Measurements from ENCODE around the gene DTYMK.
"Not testable (repeated sequence)": the region's sequence is repeated elsewhere in the genome, so short reads cannot be mapped to it uniquely, and the experiment has no call there.

Gene DTYMK, protein sequence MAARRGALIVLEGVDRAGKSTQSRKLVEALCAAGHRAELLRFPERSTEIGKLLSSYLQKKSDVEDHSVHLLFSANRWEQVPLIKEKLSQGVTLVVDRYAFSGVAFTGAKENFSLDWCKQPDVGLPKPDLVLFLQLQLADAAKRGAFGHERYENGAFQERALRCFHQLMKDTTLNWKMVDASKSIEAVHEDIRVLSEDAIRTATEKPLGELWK

DNA sequence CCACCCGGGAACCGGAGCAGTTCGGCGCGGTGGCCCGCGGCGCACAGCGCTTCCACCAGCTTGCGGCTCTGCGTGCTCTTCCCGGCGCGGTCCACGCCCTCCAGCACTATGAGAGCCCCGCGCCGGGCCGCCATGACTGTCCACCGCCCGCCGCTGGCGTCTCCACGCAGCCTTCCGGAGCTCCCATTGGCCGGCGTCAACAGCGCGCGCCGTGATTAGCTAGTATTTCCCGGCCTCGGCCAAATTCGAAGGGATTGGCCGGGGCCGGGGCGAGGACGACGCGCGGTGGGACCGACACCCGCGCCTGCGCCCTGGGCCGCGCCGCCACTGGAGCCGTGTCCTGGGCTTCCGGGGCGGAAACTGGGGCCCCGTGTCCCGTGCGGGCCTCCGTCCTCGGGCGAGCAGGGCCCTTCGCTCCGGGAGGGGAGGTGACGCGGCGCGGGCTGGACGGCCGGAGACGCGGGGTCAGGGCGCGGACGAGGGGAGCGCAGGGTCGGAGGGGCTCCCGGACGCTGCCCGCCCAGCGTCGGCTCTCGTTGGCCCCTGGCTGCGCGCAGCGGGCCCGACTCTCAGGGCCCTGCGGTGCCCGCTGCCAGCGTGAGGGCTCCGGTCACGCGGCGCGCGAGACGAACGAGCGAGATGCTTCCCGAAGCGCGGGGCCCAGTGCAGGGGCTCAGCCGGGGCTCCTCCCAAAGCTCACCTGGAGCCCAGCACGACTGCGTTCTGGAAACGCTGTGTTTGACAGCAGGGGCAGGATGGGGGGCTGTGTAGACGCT, at the start of gene DTYMK:
Gene DTYMK (minus strand): TSS at position 166 of the 776 bp plus-strand sequence. CDS start 32 bp downstream, at position 134.
- DNase-seq = peak; percentile 85

DNA sequence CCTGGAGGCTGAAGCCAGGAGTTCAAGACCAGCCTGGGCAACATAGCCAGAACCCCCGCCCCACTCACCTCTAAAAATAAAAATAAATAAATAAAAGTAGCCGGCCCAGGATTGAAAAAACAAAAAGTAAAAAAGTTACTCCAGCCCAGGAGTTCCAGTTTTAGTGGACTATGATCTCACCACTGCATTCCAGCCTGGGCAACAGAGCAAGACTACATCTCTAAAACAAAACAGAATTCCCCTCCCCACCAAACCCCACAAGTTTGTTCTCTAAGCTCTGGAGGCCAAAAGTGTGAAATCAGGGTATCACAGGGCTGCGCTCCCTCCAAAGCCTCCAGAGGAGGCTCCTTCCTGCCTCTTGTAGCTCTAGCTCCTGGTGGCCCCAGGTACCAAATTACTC, 49.5 kb upstream of the DTYMK start:
- no peak for DNase-seq

DNA sequence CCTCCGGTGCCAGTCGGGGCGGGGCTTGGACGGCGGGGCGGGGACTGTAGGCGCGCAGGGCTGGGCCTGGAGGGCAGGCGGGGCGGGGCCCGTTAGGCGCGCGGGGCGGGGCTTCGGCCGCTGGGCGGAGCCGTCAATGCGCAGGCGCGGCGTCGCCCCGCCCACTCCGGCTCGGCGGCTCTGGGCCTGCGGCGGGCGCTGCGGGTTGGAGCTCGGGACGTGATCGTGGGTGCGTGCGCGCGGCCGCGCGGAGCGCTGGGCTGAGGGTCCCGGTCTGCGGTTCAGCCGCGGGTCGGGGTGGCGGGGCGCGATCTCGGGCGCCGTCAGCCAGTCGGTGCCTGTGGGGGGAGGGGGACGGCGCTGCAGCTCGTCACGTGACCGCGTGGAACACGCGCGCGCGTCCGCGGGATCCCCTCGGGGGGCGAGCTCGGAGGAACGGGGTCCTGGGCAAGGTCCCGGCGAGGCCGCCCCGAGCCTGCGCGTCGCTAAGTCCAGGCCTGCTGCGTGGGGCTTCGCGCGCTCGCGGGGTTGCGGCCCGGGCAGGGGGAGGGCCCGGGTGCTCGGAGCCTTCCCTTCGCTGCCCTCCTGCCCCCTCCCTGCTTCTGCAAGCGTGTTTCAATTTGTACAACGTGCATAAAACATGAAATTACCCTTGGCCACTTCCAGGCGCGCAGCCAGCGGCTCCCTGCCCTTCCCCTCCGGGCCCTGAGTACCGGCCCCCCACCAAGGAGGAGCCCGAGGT, 48.0 kb upstream of the DTYMK start, which contains the start of gene D2HGDH:
Gene D2HGDH (plus strand): TSS at position 164 of the 742 bp plus-strand sequence. CDS start 595 bp downstream, outside the sequence.
- DNase-seq = peak; percentile 54

DNA sequence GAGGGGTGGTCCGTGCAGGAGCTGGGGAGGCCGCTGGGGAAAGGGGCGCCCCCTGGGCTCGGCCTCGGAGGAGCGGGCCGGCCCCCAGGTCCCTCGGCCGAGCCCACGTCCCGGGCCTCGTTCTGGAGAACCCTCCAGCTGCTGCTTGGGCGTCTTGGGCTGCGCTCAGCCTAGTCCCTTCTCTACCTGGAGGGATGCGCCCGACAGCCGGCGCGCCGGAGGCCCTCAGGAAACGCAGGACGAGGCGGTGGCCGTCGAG, 47.5 kb upstream of the DTYMK start:
- DNase-seq = no peak

DNA sequence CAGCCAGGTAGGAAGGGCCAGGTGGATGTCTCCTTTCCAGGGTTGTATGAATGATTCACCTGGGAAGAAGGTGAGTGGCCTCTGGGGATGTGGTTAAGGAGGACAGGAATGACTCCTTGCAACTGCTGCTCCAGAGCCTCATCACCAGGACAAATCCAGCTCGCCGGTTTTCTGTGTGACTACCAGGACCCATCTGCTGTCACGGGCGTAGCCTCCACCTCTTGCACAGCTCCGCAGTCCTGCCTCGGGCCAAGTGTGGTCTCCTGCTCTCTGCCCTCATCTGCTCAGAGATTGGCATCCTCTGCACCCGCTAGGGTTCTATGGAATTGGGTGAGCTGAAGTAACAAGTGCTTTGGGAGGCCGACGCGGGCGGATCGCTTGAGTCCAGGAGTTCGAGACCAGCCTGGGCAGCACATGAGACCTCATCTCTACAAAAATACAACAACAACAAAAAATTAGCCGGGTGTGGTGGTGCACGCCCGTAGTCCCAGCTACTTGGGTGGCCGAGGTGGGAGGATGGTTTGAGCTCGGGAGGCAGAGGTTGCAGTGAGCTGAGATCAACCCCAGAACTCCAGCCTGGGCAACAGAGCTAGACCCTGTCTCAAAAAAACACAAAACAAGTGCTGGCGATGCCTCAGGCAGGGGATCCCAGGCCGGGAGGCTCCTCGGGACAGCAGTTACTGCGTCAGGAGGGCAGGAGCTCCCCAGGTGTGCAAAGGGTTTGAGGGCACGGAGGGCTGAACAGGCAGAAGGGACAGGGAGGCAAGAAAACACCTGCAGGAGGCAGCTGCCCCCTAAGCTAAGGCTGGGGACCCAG, 47.0 kb upstream of the DTYMK start:
- no peak for DNase-seq

DNA sequence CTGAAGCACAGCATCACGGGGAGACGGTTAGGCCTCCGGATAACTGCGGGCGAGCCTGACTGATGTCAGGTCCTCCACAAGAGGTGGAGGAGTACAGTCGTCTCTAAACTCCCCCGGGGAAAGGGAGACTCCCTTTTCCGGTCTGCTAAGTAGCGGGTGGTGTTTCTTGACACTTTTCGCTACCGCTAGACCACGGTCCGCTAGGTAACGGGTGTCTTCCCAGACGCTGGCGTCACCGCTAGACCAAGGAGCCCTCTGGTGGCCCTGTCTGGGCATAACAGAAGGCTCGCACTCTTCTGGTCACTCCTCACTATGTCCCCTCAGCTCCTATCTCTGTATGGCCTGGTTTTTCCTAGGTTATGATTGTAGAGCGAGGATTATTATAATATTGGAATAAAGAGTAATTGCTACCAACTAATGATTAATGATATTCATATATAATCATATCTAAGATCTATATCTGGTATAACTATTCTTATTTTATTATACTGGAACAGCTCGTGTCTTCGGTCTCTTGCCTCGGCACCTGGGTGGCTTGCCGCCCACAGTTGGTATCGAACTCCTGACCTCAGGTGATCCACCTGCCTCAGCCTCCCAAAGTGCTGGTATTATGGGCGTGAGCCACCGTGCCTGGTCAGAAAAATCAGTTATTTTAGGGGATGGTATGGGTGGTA, 46.0 kb upstream of the DTYMK start:
- DNase-seq = not testable (repeated sequence)

DNA sequence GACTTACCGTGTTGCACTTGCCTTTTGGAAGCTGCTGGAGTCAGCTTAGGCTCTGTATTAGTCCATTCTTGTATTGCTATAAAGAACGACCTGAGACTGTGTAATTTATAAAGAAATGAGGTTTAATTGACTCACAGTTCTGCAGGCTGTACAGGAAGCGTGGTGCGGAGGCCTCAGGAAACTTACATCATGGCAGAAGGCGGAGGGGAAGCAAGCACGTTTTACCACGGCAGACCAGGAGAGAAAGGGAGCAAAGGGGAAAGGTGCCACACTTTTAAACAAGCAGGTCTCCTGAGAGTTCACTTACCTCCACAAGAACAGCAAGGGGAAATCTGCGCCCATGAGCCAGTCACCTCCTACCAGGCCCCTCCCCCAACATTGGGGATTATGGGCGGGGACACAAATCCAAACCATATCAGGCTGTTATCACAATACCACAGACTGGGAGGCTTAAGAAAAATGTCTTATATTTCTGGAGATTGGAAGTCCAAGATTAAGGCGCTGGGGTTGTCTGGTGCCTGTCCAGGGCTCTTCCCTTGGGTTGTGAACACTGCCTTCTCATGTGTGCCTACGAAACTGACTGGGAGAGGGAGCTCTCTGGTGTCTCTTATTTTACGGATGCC, 44.2 kb upstream of the DTYMK start:
- DNase-seq = no peak

DNA sequence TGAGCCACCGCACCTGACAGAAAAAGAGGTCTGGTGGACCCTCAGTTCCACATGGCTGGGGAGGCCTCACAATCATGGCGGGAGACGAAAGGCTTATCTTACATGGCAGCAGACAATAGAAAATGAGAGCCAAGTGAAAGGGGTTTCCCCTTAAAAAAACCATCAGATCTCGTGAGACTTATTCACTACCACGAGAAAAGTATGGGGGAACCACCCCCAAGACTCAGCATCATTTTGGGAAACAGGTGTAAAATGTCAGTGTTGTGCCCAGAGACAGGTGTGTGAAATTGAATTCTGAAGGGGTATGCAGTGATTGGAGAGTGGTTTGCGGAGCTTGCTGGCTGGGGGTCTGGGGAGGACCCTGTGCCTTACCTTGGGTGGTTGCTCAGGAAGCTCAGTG, 43.3 kb upstream of the DTYMK start:
- DNase-seq = no peak

DNA sequence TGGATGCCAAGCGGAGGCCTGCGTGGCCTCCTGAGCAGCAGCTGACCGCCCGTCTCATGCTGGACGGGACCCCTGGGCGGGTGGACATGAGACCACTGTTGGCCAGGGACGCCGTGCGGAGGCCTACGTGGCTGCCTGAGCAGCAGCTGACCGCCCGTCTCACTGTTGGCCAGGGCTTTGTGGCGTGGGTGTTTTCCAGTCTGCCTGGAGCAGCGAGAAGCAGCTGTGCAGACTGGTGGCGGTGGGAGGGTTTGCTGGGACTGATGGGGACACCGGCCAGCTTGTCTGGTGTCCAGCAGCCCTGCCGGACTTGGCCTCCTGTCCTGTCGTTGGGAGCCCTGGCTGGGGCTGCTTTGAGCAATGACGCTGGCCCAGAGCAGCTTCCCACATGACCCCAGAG, 42.0 kb upstream of the DTYMK start:
- no peak for DNase-seq

DNA sequence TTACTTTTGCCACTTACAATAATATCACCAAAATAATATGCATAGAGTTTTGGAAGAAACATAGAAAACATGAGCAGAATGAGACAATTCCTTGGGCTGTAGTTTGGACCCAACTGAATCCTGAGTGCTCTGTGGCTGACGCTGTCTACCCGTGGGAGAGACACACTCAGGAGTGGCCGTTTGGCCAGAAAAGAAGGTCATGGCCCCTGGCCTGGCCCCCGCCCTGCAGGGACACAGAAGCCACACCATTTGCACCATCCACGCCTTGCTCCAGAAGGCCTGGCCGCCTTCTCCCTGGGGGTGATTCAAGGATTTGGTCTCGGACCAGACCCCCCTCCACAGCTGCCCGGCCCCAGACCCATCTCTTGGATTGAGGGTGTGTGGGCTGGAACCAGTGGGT, 41.4 kb upstream of the DTYMK start:
- no peak for DNase-seq

DNA sequence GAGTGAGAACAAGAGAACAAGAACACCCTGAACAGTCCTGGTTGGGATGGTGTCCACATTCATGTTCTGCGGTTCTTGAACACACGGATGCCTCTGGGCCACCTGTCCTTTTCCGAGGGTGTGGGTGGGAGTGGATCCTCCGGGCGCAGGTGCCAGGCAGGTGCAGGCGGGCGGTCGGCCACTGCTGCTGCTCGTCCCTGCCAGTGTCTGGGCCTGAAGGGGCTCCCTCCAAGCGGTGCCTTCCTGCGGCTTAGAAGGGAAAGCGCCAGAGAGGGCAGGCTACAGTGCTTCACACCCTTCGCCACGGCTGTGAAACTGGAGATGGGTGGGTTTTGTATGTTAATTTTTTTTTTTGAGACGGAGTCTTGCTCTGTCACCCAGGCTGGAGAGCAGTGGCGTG, 39.8 kb upstream of the DTYMK start:
- DNase-seq = no peak

DNA sequence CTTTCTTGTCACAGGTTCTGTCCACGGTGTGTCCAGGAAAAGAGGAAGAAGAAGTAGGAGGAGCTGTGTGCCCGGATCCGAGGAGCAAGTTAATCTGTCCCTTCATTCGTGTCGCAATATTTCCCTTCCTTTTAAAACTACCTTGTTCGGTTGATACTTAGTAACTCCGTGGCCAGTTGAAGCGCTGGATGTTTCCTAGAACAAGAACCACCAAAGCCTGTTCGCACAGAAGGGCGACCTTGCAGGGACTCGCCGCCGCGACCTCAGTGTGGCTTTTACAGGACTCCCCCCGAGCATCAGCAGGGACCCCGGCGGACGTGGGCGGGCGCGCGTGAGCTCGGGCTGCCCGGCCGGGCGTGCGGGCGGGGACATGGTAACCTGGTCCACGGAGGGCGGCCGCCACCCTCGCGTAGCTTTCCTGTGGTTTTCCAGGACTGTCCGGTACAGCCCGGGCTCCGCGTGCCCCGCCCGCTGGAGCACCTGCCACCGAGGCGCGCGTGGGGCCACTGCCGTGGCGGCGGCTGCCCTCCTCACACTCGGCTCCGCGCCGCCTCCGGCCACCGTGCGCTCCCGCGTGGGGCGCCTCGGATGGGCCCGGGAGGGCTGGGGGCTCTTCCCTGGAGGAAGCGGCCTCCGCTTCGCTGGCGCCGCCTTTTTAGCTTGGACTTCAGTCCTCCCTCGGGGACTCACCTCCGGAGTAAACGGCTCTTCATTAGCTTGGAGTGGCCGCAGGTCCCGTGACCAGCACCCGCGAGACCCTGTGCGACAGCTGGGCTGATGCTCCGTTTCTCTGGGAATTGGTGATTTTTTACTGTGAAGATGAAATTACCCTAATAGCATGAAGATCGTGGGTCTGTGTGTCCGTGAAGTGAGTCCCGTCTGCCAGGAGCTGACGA, 38.6 kb upstream of the DTYMK start:
- DNase-seq = no peak

DNA sequence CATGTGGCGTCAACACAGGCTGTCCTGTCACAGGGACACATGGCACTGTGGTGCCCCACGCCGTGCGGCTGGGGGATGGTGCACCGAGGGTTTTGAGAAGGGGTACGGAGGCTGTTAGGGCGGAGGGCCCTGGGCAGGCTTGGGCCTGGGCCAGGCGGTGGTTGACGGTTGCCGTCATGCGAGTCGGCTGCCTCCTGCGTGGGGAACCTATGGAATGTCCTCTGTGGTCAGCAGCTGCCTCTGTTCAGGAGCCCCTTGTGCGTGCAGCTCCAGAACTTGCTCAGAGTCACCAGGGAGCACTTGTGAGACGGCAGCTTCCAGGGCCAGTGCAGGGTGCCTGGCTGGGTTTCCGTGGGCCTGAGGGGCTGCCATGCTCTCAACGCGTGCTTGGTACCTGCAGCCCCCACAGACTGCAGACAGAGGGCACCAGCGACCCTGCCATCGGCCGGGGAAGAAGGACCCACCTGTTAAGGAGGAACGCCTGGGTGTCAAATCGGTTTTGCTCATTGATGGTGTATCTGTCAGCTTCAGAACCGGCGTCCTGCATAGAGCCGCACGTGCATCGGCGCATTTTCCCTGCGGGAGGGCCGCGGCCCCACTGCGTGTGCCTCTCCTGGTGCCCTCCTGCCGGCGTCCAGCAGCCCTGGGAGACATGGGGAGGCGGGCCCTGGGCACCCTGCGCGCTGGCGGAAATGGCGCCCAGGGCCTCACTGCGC, 37.8 kb upstream of the DTYMK start:
- no peak for DNase-seq

DNA sequence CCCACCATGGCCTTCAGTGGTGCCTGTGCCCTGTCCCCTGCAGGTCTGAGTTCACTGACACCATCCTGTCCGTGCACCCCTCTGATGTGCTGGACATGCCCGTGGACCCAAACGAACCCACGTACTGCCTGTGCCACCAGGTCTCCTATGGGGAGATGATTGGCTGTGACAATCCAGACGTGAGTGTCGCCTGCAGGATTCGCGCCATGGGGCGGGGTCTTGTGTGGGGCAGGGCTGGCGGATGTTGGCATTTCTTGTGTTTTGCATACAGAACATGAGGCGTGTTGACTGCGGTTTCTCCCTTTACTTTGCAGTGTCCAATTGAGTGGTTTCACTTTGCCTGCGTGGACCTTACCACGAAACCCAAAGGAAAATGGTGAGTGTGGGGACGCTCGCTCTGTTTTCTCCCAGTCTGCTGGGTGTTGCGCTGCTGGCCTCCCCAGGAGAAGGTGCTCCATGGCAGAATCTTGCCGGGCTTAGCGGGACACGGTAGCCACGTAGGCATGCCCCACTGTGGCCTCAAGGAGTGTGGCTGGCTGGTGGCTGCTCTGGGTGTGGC, 36.4 kb upstream of the DTYMK start:
- DNase-seq = no peak

DNA sequence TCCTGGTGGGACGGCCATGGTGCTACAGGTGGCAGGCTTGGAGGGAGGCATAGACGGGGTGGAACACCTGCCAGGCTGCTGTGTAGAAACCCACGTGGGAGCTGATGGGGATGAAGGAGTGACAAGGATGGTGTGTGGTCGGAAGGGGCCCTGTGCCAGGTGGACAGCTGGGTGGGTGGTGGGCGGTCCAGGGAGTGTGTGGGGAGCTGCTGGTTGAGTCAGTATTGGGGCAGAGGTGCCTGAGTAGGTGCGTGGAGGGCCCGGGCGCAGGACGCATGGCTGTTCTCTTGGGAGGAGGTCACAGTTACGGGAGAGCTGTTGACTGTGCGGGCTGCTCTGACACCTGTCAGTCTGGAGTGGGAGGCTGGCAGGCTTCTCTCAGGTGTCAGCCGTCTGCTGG, 35.2 kb upstream of the DTYMK start:
- no peak for DNase-seq

DNA sequence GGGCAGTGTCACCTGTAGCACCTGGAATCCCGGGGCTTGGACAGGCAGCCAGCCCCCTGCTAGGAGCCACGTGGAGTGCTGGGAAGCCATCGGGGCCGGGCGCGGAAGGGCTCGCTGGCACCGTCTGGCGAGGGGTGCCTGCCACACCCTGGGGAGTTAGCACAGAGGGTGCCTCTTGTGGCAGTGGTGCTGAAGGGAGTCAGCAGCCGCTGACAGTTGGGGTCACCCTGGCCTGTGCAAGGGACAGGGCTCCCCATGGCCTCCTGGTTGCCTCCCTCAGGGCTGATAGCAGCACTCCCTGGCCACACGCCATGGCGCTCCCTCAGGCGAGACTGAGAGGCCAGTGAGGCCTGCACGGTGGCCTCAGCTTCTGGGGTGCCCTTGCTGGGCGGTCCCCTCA, 33.9 kb upstream of the DTYMK start:
- no peak for DNase-seq

DNA sequence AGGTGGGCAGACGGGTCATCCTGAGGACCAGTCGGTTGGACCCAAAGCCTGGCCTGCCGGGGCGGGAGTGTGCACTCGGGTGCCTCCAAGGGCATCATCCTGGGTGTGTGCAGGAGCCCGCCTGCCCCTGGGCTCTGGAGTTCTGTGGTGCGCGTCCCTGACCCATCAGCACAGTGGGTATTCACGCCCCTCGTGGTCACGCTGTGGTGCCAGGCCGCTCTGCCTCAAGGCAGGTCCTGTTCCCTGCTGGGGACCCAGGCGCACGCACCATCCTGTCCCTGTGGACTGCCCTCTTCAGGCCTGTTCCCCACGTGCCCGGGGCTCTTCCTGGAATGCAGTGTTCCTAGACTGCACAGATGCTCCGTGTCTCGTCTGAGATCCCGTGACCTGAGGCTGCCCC, 33.5 kb upstream of the DTYMK start:
- no peak for DNase-seq

DNA sequence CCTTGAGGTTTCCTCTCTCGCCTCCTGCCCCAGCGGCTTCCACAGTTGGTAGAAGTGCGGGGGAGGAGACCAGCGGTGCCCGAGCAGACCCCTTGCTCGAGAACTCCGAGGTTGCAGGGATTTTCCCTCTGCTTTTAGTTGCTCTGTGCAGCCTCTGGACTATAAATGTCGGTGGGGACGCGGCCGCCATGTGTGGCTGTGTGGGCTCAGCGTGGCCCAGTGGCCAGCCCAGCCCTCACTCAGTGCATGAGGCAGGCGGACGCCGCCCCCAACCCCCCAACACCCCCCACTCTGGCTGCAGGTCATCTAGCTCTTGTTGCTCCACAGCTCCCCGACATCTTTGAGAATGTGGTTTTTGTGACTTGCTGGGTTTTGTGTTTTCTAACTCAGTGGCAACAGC, 32.5 kb upstream of the DTYMK start:
- DNase-seq = no peak

DNA sequence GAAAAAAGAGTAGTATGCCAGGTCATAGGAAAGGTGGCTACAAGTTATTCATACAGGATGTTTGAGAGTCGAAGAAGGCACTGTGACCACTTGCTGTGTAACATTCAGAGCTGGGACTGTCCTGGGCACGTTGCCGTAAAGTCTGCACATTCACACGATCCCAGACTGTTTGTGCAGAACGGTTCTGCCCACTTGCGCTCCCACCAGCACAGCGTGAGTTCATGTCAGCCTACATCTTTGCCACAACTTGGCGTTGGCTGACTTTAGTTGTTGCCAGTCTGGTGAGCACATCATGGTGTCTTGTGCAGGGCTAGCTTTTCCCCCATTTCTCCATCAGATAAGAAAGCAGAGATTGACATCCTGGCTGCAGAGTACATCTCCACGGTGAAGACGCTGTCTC, 22.3 kb upstream of the DTYMK start:
- no peak for DNase-seq

DNA sequence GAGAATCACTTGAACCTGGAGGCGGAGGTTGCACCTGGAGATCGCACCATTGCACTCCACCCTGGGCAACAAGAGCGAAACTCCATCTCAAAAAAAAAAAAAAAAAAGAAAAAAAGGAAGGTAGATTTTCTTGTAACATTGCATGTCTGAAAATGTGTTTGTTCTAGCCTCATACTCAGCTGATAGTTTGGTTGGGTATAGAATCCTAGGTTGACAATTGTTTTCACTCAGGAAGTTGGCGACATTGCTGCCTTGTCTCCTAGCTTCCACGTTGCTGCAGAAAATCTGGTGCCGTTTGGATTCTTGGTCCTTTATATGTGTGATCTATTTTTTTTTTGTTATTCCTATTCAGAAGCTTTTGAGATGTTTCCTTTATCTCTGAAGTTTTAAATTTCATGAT, 19.9 kb upstream of the DTYMK start:
- no peak for DNase-seq
